Left ventricle myocardium inferior (tissue), 1 donor: ENCODE measurements around the gene ARSA. TPM values are rescaled to one million over a fixed set of nuclear protein-coding genes. Genes with fewer than 3 reads are reported as not detected.

Experiments
- DNase-seq: peaks from one replicate; pipeline ENCODE4 v3.0.0-alpha.2; 2020
- H3K27ac ChIP-seq: fragments of 200-600 bp; replicated peaks from 2 replicates; pipeline ENCODE4 v1.8.0; 2021
- H3K27me3 ChIP-seq: fragments of 200-600 bp; 2 replicates; pipeline ENCODE4 v1.8.0; 2021; ENCODE audit warnings: low read depth
- H3K36me3 ChIP-seq: fragments of 200-600 bp; 2 replicates; pipeline ENCODE4 v1.8.0; 2021
- H3K4me1 ChIP-seq: fragments of 200-600 bp; 2 replicates; pipeline ENCODE4 v1.8.0; 2021
- H3K4me3 ChIP-seq: fragments of 200-600 bp; 2 replicates; pipeline ENCODE4 v1.8.0; 2021; ENCODE audit warnings: mild to moderate bottlenecking, moderate library complexity
- H3K9me3 ChIP-seq: fragments of 200-600 bp; replicated peaks from 2 replicates; pipeline ENCODE4 v1.8.0; 2021
- intact Hi-C: fragments of 100-400 bp; cut with micrococcal nuclease; formaldehyde crosslinking; loops from one replicate; pipeline ENCODE4 v1.11.0; 2022
- total RNA-seq: library from RNA; stranded (reverse); fragmentation: NEBNext Ultra II Directional; extraction: Animal tissue kit (Norgen Biotek cat#: 25700); gene quantifications from one replicate; pipeline ENCODE4 v1.2.1, GENCODE V29; 2021
- TF ChIP-seq, protein P1 (sequence below): fragments of 200-600 bp; IDR thresholded peaks from 2 replicates; pipeline ENCODE4 v1.8.0; 2021; ENCODE audit warnings: antibody characterized with exemption, mild to moderate bottlenecking, borderline replicate concordance
- donor health status: DM: no; HTN: yes; CAD: no; lungs with severe emphysema.

The ARSA gene
- total RNA-seq, 1 donor from 2014 or later: 23.5 TPM

DNA sequence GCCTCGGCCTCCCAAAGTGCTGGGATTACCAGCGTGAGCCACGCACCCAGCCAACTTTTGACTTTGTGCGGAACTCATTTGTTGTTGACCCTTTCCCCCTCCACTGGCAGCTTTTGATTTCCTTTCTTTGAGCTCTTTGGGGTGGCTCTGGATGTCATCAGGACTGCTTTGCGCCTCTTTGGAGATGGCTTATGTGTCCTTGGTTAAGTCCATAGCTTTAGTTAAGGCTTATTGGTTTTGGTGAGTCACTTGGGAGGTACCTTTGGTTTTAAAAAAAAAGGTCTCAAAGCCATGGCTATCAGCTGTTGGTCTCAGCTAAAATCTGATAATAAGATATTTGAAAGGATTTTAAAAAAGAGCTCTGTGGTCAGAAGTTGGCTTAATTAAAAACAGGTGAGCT lies 5.1 kb upstream of the ARSA start:
- TF ChIP-seq, protein P1, sequence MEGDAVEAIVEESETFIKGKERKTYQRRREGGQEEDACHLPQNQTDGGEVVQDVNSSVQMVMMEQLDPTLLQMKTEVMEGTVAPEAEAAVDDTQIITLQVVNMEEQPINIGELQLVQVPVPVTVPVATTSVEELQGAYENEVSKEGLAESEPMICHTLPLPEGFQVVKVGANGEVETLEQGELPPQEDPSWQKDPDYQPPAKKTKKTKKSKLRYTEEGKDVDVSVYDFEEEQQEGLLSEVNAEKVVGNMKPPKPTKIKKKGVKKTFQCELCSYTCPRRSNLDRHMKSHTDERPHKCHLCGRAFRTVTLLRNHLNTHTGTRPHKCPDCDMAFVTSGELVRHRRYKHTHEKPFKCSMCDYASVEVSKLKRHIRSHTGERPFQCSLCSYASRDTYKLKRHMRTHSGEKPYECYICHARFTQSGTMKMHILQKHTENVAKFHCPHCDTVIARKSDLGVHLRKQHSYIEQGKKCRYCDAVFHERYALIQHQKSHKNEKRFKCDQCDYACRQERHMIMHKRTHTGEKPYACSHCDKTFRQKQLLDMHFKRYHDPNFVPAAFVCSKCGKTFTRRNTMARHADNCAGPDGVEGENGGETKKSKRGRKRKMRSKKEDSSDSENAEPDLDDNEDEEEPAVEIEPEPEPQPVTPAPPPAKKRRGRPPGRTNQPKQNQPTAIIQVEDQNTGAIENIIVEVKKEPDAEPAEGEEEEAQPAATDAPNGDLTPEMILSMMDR: no peak
- peaks cover 14% of the 10 kb centered on the region for H3K4me1 ChIP-seq
- no peaks in the 10 kb centered on the region for H3K9me3 ChIP-seq
- no peak overlapping the region for H3K4me3 ChIP-seq
- intact Hi-C loops: no loop called here
- no peak for DNase-seq
- H3K27ac ChIP-seq: no peak overlapping the region
- no peaks in the 10 kb centered on the region for H3K36me3 ChIP-seq
- H3K27me3 ChIP-seq: no peaks in the 10 kb centered on the region

DNA sequence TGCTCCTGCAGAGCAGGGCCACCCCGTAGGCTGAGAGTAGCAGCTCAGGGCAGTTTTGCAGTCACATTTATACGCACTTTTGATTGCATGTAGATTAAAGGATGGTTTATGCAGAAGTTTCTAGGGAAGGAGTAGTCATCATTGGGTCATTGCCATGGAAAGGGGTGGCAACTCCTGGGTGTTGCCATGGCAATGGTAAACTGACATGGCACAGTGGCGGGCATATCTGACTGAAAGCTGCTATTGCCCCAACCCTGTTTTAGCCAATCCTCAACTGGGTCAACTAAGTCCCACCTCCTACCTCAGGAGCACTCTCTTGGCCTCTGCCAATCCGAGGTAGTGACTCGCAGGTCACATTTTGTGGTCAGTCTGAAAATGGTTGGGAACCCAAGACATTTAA lies 2.4 kb upstream of the ARSA start:
- Histone ChIP-seq H3K4me1 (peaks cover 28% of the 10 kb centered on the region), H3K36me3 (peaks cover 5% of the 10 kb centered on the region), H3K4me3 (no peak overlapping the region), H3K27ac (no peak overlapping the region), H3K9me3 (no peaks in the 10 kb centered on the region), H3K27me3 (no peaks in the 10 kb centered on the region)
- TF ChIP-seq, protein P1: no peak
- intact Hi-C loops: no loop called here
- no peak for DNase-seq

DNA sequence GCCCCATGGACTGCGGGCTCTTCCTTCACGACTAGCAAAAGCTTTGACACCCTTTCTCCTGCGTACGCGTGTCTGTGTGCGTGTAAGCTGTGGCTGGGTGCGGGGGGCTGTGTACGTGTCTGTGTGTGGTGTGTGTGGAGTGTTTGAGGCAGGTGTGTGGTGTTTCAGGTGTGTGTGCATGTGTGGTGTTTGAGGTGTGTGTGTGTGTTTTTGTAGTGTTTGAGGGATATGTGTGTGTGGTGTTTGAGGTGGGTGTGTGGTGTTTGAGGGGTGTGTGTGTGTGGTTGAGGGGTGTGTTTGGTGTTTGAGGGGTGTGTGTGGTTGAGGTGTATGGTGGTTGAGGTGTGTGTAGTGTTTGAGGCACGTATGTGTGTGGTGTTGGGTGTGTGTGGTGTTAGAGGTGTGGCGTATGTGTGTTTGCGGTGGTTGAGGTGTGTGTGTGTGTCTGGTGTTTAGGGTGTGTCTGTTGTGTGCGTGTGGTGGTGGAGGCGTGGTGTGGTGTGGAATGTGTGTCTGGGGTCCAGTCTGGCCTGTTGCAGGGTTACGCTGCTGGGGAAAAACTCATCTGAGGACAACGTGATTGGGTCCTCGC lies 687 bp upstream of the ARSA start:
- DNase-seq: no peak
- Histone ChIP-seq H3K36me3 (peaks cover 10% of the 10 kb centered on the region), H3K9me3 (no peaks in the 10 kb centered on the region), H3K4me3 (peak overlapping the region; percentile 92), H3K4me1 (peaks cover 28% of the 10 kb centered on the region), H3K27me3 (no peaks in the 10 kb centered on the region), H3K27ac (peak overlapping the region; percentile 93)
- TF ChIP-seq, protein P1: no peak
- intact Hi-C loops: no loop called here

DNA sequence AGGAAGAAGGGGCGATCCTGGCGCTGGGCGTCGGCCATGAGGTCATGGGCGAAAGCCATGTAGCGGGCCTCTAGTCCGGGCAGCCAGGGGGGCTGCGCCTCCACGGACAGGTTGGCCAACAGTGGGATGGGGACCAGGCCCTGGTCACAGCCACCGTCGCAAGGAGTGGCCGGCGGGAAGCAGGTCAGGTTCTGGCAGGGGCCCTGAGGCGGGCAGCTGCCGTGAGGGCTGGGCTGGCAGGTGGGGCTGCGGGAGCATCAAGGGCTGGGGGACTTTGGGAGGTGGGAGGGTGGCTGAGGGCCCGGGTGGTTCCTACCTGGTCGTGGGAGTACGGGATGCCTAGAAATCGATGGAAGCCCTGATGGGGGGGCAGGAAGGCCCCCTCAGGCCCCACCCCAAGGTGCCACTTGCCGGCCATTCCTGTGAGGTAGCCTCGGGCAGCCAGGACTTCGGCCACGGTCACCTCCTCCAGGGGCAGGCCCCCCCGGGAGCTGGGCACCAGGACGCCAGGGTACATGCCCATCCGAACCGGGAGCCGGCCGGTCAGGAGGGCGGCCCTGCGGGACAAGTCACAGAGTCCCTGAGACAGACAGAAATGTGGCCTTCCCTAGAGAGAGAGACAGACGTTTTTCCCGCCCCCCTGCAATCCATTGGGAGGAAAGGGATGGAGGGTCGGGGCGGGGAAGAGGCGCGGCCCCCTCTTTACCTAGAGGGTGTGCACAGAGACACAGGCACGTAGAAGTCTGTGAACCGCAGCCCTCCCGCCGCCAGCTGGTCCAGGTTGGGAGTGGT lies 906 bp downstream of the ARSA start:
- H3K4me3 ChIP-seq: peak overlapping the region; percentile 92
- H3K9me3 ChIP-seq: no peaks in the 10 kb centered on the region
- DNase-seq: no peak
- TF ChIP-seq, protein P1: no peak
- H3K27ac ChIP-seq: peak overlapping the region; percentile 93
- no peaks in the 10 kb centered on the region for H3K27me3 ChIP-seq
- peaks cover 10% of the 10 kb centered on the region for H3K36me3 ChIP-seq
- H3K4me1 ChIP-seq: peaks cover 36% of the 10 kb centered on the region
- intact Hi-C loops: no loop called here

DNA sequence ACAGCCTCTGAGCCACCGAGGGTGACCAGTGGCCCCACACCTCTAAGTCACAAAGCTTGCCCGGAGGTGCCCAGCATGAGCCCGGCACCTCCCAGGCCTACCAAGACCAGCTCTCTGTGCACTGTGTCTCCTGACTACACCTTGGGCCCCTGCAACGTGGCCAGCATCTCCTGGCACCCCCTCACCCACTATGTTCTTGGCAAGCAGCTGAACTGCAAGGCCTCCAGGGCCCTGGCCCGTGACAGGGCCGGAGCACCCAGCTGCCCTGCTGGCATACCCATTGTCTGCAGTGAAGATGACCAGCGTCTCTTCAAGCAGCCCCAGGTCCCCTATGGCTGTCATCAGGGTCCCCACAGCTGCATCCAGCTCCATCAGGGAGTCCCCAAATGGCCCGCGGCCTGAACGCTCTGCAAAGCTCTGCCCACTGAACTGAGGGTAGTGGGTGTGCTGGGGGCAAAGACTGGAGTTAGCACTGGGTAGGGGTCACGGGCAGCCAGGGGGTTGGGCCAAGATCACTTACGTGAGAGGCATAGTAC lies 1.6 kb downstream of the ARSA start:
- TF ChIP-seq, protein P1: no peak
- H3K27ac ChIP-seq: peak overlapping the region; percentile 93

More for the DNA sequence above, 1.6 kb downstream of the ARSA start:
- intact Hi-C loops: no loop called here
- H3K4me3 ChIP-seq: peak overlapping the region; percentile 92
- H3K9me3 ChIP-seq: no peaks in the 10 kb centered on the region
- H3K4me1 ChIP-seq: peaks cover 42% of the 10 kb centered on the region
- no peaks in the 10 kb centered on the region for H3K27me3 ChIP-seq
- DNase-seq: no peak
- peaks cover 10% of the 10 kb centered on the region for H3K36me3 ChIP-seq
